Measurements from ENCODE around the gene KIF3C.

DNA sequence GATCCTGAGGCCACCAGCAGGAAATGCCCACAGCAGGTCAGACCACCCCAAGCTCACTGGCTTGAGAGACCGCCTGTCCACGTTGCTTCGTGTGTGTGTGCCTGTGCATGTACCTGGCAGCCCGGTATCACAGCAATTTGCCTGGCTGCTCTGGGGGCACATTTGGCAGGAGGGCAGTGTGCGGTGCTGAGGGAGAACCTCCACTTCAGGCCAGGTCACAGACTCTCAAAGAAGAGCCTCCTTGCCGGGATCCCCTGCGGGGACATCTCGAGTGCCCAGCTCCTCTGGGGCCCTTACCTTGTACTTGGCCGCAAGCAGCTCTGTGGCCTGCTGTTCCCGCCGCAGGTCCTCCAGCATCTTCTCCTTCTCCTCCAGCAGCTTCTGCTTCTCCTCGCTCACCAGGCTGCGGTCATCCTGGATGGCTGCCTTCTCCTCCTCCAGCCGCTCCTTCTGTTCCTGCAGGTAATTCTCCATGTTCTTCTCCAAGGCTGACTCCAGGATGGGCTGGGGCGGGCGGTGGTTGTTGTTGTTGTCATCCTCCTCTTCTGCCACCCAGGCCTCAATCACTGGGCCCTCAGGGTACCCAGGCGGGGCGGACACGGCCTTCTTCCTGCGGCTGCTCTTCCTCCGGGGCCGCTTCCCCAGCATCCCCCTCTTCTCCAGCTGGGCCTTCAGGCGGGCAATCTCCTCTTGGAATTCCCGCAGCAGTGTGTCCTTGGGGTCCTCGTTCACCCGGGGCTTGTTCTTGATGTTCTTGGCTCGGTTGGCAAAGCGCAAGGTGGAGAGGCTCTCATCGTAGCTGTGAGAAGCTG, 2.0 kb downstream of the KIF3C start:
- TF ChIP-seq, protein P1, sequence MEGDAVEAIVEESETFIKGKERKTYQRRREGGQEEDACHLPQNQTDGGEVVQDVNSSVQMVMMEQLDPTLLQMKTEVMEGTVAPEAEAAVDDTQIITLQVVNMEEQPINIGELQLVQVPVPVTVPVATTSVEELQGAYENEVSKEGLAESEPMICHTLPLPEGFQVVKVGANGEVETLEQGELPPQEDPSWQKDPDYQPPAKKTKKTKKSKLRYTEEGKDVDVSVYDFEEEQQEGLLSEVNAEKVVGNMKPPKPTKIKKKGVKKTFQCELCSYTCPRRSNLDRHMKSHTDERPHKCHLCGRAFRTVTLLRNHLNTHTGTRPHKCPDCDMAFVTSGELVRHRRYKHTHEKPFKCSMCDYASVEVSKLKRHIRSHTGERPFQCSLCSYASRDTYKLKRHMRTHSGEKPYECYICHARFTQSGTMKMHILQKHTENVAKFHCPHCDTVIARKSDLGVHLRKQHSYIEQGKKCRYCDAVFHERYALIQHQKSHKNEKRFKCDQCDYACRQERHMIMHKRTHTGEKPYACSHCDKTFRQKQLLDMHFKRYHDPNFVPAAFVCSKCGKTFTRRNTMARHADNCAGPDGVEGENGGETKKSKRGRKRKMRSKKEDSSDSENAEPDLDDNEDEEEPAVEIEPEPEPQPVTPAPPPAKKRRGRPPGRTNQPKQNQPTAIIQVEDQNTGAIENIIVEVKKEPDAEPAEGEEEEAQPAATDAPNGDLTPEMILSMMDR (conservative IDR thresholded peaks at IDR 0.05 in 1 of 2, IDR thresholded peaks at IDR 0.05 in 1 of 2; ENCODE audit: extremely low read depth in 1 of 2, insufficient read depth in 1 of 2, low read depth in 1 of 2, low read length in 2 of 2): no peak
- TF ChIP-seq EZH2 (IDR thresholded peaks at IDR 0.05; ENCODE audit: borderline replicate concordance, low read length): no peak
